Neural cell (in vitro differentiated cells): ENCODE measurements around the gene UMAD1. TPM values are rescaled to one million over a fixed set of nuclear protein-coding genes. Genes with fewer than 3 reads are reported as not detected.
A peak's percentile ranks its signal among the peaks of the same experiment; 100 is the strongest.

Source experiments
- H2AFZ ChIP-seq: fragments of 200-600, 300-800 bp; sonication (generic), shearing (Covaris generic); 2 replicates; pipeline ENCODE4 v1.6.0; 2014; ENCODE audit warnings: low read depth, mild to moderate bottlenecking, antibody characterized with exemption, low read length, moderate library complexity
- H3F3A ChIP-seq: fragments of 200-600 bp; shearing (Covaris generic); 2 replicates; pipeline ENCODE4 v1.6.1; 2016; ENCODE audit warnings: mild to moderate bottlenecking, moderate library complexity, mixed read lengths, antibody characterized with exemption, low read length; ENCODE audit not compliant: insufficient read depth, poor library complexity, severe bottlenecking
- H3K27ac ChIP-seq: fragments of 200-600, 300-800 bp; sonication (generic), shearing (Covaris generic); 2 replicates; pipeline ENCODE4 v1.5.1; 2014; ENCODE audit warnings: mild to moderate bottlenecking, low read length, moderate library complexity
- H3K27me3 ChIP-seq: fragments of 300-800, 200-600 bp; sonication (generic), shearing (Covaris generic); 2 replicates; pipeline ENCODE4 v1.6.0; 2014; ENCODE audit warnings: mild to moderate bottlenecking, low read depth, low read length, moderate library complexity; ENCODE audit not compliant: insufficient read depth
- H3K36me3 ChIP-seq: fragments of 300-800, 200-600 bp; sonication (generic), shearing (Covaris generic); 2 replicates; pipeline ENCODE4 v1.5.1; 2014; ENCODE audit warnings: mild to moderate bottlenecking, antibody characterized with exemption, low read length, moderate library complexity; ENCODE audit not compliant: insufficient read depth
- H3K4me2 ChIP-seq: fragments of 300-800, 200-600 bp; sonication (generic), shearing (Covaris generic); 2 replicates; pipeline ENCODE4 v1.6.0; 2014; ENCODE audit warnings: mild to moderate bottlenecking, low read length
- H3K4me3 ChIP-seq: fragments of 300-800, 200-600 bp; sonication (generic), shearing (Covaris generic); 2 replicates; pipeline ENCODE4 v1.5.1; 2014; ENCODE audit warnings: mild to moderate bottlenecking, low read length, moderate library complexity
- H3K79me2 ChIP-seq: fragments of 200-600 bp; shearing (Covaris generic); replicated peaks from 2 replicates; pipeline ENCODE4 v1.6.0; 2014; ENCODE audit warnings: mild to moderate bottlenecking, low read length, moderate library complexity; ENCODE audit not compliant: insufficient read depth
- H3K9ac ChIP-seq: fragments of 300-800, 200-600 bp; sonication (generic), shearing (Covaris generic); 2 replicates; pipeline ENCODE4 v1.6.1; 2016; ENCODE audit warnings: mild to moderate bottlenecking, low read length, mixed read lengths
- H3K9me2 ChIP-seq: fragments of 200-600 bp; shearing (Covaris generic); 2 replicates; pipeline ENCODE4 v1.6.1; 2016; ENCODE audit warnings: mild to moderate bottlenecking, low read length, mixed read lengths; ENCODE audit not compliant: insufficient read depth
- H3K9me3 ChIP-seq: fragments of 200-600, 300-800 bp; sonication (generic), shearing (Covaris generic); 2 replicates; pipeline ENCODE4 v1.6.1; 2016; ENCODE audit warnings: mild to moderate bottlenecking, mixed run types, low read length, moderate library complexity, mixed read lengths
- H4K20me1 ChIP-seq: fragments of 200-600 bp; shearing (Covaris generic); 2 replicates; pipeline ENCODE4 v1.6.1; 2016; ENCODE audit warnings: mild to moderate bottlenecking, mixed run types; ENCODE audit not compliant: insufficient read depth
- EP300 ChIP-seq: fragments of 450-650 bp; conservative IDR thresholded peaks from 2 replicates; pipeline ENCODE4 v1.6.1; 2014; ENCODE audit warnings: antibody characterized with exemption, mild to moderate bottlenecking, moderate library complexity; ENCODE audit not compliant: poor library complexity, severe bottlenecking
- EZH2 ChIP-seq: fragments of 200-600, 300-800 bp; shearing (Covaris generic), sonication (generic); IDR thresholded peaks from 2 replicates; pipeline ENCODE4 v1.6.1; 2014; ENCODE audit warnings: antibody characterized with exemption, low read length, borderline replicate concordance, mild to moderate bottlenecking; ENCODE audit not compliant: insufficient read depth, poor library complexity, severe bottlenecking
- MXI1 ChIP-seq: fragments of 450-650 bp; conservative IDR thresholded peaks from 2 replicates; pipeline ENCODE4 v1.6.1; 2014; ENCODE audit warnings: antibody characterized with exemption, mild to moderate bottlenecking; ENCODE audit not compliant: poor library complexity, severe bottlenecking
- POLR2AphosphoS5 ChIP-seq: IDR thresholded peaks from 2 replicates; pipeline ENCODE4 v1.6.1; 2012
- RAD21 ChIP-seq: fragments of 450-650 bp; conservative IDR thresholded peaks from 2 replicates; pipeline ENCODE4 v1.6.1; 2014; ENCODE audit warnings: antibody characterized with exemption, mild to moderate bottlenecking, moderate library complexity
- SMC3 ChIP-seq: fragments of 450-650 bp; conservative IDR thresholded peaks from 2 replicates; pipeline ENCODE4 v1.6.1; 2014; ENCODE audit warnings: antibody characterized with exemption, mild to moderate bottlenecking, moderate library complexity; ENCODE audit not compliant: poor library complexity
- TAF1 ChIP-seq: IDR thresholded peaks from 2 replicates; pipeline ENCODE4 v1.6.1; 2012; ENCODE audit warnings: low read depth
- polyA plus RNA-seq: library from polyadenylated mRNA; depleted of rRNA; stranded (reverse); fragments of >200 nt; gene quantifications from 2 replicates; pipeline ENCODE4 v1.2.3, GENCODE V29; 2014
- TF ChIP-seq, protein P1 (sequence below): fragments of 450-650 bp; IDR thresholded peaks from 2 replicates; pipeline ENCODE4 v1.5.1; 2014; ENCODE audit warnings: antibody characterized with exemption, mild to moderate bottlenecking, moderate library complexity; ENCODE audit not compliant: poor library complexity, severe bottlenecking
- TF ChIP-seq, protein P2 (sequence below): IDR thresholded peaks from 2 replicates; pipeline ENCODE4 v1.6.1; 2012; ENCODE audit warnings: borderline replicate concordance

UMAD1 gene
- polyA plus RNA-seq, 1 donor from 2014 or later = 14.7 TPM

DNA sequence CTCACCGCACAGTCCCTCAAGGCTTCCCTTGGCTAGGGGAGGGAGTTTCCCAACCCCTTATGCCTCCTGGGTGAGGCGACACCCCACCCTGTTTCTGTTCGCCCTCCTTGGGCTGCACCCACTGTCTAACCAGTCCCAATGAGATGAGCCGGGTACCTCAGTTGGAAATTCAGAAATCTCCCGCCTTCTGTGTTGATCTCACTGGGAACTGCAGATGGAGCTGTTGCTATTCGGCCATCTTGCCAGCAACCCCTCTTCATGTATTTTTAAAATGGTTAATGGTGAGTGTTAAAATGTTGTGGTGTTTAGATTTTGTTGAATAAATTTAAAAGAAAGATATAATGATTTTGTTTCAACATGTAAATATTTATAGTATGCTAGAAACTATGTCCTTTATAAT lies 22.0 kb downstream of the UMAD1 start:
- no peaks in the 10 kb centered on the region for H3K27me3 ChIP-seq
- no peak overlapping the region for H3K4me2 ChIP-seq
- TF ChIP-seq EZH2 (no peak), TAF1 (no peak), POLR2AphosphoS5 (no peak), EP300 (no peak), MXI1 (no peak), SMC3 (no peak), RAD21 (peak; percentile 51)
- TF ChIP-seq, protein P1, sequence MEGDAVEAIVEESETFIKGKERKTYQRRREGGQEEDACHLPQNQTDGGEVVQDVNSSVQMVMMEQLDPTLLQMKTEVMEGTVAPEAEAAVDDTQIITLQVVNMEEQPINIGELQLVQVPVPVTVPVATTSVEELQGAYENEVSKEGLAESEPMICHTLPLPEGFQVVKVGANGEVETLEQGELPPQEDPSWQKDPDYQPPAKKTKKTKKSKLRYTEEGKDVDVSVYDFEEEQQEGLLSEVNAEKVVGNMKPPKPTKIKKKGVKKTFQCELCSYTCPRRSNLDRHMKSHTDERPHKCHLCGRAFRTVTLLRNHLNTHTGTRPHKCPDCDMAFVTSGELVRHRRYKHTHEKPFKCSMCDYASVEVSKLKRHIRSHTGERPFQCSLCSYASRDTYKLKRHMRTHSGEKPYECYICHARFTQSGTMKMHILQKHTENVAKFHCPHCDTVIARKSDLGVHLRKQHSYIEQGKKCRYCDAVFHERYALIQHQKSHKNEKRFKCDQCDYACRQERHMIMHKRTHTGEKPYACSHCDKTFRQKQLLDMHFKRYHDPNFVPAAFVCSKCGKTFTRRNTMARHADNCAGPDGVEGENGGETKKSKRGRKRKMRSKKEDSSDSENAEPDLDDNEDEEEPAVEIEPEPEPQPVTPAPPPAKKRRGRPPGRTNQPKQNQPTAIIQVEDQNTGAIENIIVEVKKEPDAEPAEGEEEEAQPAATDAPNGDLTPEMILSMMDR = peak; percentile 39
- TF ChIP-seq, protein P2, sequence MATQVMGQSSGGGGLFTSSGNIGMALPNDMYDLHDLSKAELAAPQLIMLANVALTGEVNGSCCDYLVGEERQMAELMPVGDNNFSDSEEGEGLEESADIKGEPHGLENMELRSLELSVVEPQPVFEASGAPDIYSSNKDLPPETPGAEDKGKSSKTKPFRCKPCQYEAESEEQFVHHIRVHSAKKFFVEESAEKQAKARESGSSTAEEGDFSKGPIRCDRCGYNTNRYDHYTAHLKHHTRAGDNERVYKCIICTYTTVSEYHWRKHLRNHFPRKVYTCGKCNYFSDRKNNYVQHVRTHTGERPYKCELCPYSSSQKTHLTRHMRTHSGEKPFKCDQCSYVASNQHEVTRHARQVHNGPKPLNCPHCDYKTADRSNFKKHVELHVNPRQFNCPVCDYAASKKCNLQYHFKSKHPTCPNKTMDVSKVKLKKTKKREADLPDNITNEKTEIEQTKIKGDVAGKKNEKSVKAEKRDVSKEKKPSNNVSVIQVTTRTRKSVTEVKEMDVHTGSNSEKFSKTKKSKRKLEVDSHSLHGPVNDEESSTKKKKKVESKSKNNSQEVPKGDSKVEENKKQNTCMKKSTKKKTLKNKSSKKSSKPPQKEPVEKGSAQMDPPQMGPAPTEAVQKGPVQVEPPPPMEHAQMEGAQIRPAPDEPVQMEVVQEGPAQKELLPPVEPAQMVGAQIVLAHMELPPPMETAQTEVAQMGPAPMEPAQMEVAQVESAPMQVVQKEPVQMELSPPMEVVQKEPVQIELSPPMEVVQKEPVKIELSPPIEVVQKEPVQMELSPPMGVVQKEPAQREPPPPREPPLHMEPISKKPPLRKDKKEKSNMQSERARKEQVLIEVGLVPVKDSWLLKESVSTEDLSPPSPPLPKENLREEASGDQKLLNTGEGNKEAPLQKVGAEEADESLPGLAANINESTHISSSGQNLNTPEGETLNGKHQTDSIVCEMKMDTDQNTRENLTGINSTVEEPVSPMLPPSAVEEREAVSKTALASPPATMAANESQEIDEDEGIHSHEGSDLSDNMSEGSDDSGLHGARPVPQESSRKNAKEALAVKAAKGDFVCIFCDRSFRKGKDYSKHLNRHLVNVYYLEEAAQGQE = no peak
- H3F3A ChIP-seq = no peaks in the 10 kb centered on the region
- no peak overlapping the region for H3K9ac ChIP-seq
- H3K4me3 ChIP-seq = no peak overlapping the region
- no peaks in the 10 kb centered on the region for H3K79me2 ChIP-seq
- no peaks in the 10 kb centered on the region for H3K9me3 ChIP-seq
- H4K20me1 ChIP-seq = no peaks in the 10 kb centered on the region
- H3K27ac ChIP-seq = no peak overlapping the region
- no peaks in the 10 kb centered on the region for H3K36me3 ChIP-seq
- H3K9me2 ChIP-seq = no peaks in the 10 kb centered on the region
- H2AFZ ChIP-seq = no peak overlapping the region

DNA sequence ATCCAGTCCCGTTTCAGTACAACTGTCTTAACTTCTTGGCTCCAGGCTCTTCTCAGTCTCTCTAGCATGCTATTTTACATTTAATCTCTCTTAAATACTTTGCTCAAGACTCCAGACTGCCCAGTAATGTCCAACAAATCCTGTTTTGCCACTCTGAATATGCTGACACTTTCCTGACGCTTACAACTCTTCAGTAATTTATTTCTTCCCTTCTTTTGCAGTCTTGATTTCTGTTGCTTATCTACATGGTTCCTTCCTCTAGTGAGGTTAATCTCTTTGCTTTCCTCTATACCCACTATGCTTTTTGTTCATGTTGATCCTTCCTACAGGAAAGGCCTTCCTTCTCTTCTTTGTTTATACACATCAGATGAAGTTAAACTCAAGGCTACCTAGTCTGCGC lies 23.7 kb downstream of the UMAD1 start:
- Histone ChIP-seq H3K9ac (no peak overlapping the region), H3F3A (no peaks in the 10 kb centered on the region), H3K27ac (no peak overlapping the region), H4K20me1 (no peaks in the 10 kb centered on the region), H3K9me2 (no peaks in the 10 kb centered on the region), H3K4me3 (no peak overlapping the region), H3K9me3 (no peaks in the 10 kb centered on the region), H3K27me3 (no peaks in the 10 kb centered on the region), H3K4me2 (no peak overlapping the region), H2AFZ (no peak overlapping the region), H3K36me3 (no peaks in the 10 kb centered on the region), H3K79me2 (no peaks in the 10 kb centered on the region)
- TF ChIP-seq, protein P2 = no peak
- no peak for TF ChIP-seq TAF1
- no peak for TF ChIP-seq EZH2
- TF ChIP-seq POLR2AphosphoS5 = no peak
- TF ChIP-seq EP300 = no peak
- no peak for TF ChIP-seq SMC3
- TF ChIP-seq RAD21 = no peak
- TF ChIP-seq, protein P1 = no peak
- TF ChIP-seq MXI1 = no peak
